GM12875 (cell line): ENCODE data around the gene TRIP6.
"Not testable (repeated sequence)": the region's sequence is repeated elsewhere in the genome, so short reads cannot be mapped to it uniquely, and the experiment has no call there.

Source experiments
- H3K4me3 ChIP-seq: one replicate; pipeline ENCODE4 v1.5.1; 2011; ENCODE audit warnings: low read depth, low read length, control low read depth
- TF ChIP-seq, protein P1 (sequence below): IDR thresholded peaks from 2 replicates; pipeline ENCODE4 v1.5.1; 2011; ENCODE audit warnings: low read depth, mild to moderate bottlenecking, control low read depth, inconsistent platforms, low read length, moderate library complexity, borderline replicate concordance; ENCODE audit not compliant: insufficient read depth

Gene TRIP6

DNA sequence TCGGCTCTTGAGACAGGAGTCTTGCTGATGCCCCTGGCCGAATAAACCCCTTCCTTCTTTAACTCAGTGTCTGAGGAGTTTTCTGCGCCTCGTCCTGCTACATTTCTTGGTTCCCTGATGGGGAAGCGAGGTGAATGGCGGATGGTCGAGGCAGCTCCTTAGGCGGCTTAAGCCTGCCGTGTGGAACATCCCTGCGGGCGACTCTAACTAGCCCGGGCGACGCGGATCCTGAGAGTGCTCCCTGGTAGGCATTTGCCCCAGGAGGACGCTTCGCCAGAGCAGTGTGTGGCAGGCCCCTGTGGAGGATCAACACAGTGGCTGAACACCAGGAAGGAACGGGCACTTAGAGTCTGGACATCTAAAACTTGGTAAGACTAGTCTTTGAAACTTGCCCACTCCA, 27.8 kb upstream of the TRIP6 start:
- H3K4me3 ChIP-seq = no peak overlapping the region
- TF ChIP-seq, protein P1, sequence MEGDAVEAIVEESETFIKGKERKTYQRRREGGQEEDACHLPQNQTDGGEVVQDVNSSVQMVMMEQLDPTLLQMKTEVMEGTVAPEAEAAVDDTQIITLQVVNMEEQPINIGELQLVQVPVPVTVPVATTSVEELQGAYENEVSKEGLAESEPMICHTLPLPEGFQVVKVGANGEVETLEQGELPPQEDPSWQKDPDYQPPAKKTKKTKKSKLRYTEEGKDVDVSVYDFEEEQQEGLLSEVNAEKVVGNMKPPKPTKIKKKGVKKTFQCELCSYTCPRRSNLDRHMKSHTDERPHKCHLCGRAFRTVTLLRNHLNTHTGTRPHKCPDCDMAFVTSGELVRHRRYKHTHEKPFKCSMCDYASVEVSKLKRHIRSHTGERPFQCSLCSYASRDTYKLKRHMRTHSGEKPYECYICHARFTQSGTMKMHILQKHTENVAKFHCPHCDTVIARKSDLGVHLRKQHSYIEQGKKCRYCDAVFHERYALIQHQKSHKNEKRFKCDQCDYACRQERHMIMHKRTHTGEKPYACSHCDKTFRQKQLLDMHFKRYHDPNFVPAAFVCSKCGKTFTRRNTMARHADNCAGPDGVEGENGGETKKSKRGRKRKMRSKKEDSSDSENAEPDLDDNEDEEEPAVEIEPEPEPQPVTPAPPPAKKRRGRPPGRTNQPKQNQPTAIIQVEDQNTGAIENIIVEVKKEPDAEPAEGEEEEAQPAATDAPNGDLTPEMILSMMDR = no peak

DNA sequence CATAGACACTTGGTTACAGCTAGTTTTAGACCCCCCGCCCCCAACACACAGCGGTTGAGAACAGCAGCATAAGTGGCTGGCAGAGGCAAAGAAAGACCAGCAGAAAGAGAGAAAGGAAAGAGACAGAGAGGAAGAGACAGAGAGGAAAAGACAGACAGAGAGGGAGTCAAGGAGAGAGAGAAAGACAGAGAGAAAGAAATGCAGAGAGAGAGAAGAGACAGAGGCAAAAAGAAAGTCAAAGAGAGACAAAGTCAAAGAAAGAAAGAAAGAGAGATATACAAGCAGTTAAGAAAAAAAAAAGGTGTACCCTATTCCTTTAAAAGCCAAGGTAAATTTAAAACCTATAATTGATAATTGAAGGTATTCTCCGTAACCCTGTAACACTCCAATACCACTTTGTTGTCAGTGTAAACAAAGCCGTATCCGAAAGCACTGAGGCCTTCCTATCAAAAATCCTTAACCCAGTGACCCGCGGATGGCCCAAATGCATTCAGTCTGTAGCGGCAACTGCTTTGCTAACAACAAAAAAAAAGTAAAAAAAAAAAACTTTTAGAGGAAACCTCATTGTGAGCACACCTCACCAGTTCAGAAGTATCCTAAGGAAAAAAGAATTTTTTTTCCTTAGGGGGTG, 26.6 kb upstream of the TRIP6 start:
- TF ChIP-seq, protein P1 = no peak
- H3K4me3 ChIP-seq = no peak overlapping the region

DNA sequence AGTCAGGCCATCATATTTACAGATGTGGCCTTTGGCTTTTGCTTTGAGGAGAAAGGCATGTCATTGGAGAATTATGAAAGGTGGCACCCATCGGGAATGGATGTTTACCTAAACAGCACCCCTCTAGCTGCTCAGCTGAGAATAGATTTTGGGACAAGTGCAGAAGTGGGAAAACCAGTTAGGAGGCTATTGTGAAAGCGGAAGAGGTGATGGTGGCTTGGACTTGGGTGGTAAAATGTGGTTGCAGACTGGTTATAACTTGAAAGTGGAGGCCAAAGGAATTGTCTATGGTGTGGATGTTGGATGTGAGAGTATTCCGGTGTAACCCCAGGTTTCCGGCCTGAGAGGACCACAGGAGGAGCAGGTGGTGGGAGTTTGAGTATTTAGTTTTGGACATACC, 19.8 kb upstream of the TRIP6 start:
- no peak overlapping the region for H3K4me3 ChIP-seq
- TF ChIP-seq, protein P1 = no peak

DNA sequence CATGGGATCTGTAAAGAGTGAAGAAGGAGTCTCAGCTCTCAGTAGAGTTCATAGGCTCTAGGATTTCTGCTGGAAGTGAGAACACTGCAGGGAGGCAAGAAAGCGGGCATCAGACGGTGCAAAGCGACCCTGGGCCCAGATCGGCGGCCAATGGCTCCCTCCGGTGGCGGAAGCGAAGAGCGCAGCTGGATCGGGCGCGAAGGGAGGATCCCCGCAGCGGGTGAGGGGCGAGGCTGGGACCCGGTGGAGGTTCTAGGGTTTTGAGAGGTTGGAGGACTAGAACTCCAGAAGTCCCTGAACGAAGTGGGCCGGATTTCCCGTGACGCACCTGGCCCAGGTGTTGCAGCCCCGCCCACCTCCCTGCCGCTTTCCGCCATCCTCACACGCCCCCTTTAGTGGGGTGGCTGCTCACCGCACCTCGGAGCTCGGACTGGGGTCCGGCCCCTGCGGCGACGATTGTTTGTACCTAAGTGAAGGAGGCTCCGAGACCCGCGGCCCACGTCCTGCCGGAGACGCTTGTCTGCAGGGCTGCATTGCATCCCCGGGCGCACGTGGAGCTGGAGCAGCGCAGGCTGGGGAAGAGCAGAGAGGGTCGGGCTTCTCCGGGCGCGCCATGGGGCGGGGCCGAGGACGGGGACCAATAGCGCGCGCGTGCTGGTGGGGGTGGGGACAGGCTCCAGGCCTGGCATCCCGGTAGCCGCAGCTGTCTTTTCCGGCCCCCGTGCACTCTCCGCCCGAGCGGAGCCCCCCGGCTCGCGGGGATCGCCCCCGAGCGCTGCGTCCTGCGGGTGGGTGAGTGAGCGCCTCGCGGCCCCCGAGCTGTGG, 14.9 kb upstream of the TRIP6 start, which contains the start of gene SLC12A9:
Gene SLC12A9, plus strand, starts transcription at position 666 of the 825 bp plus-strand sequence. CDS start 1,485 bp downstream, outside the sequence.
- TF ChIP-seq, protein P1 = peak; percentile 89
- H3K4me3 ChIP-seq = peak within 1 kb of the TSS; percentile 82

DNA sequence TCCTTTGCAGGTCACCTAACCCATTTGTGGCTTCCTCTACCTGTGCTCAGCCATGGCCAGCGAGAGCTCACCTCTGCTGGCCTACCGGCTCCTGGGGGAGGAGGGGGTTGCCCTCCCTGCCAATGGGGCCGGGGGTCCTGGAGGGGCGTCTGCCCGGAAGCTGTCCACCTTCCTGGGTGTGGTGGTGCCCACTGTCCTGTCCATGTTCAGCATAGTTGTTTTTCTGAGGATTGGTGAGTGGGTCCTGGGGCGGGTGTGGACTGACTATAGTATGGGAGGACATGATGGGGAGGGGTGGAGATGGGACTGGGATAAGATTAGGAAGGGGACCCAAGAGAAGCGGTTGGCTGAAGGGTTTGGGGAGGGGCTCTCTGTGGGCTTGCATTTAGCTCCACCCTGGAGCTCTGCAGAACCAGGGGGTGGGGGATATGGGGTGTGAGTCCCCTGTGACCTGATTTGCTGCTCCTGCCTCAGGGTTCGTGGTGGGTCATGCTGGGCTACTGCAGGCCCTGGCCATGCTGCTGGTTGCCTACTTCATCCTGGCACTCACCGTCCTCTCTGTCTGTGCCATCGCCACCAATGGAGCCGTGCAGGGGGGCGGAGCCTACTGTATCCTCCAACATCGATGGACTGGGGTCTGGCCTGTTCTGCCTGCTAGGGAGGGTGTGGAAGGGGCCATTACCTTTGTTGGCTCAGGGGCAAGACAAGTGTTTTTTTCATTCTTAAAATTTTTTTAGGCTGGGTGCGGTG, 12.9 kb upstream of the TRIP6 start:
- no peak overlapping the region for H3K4me3 ChIP-seq
- TF ChIP-seq, protein P1 = no peak

DNA sequence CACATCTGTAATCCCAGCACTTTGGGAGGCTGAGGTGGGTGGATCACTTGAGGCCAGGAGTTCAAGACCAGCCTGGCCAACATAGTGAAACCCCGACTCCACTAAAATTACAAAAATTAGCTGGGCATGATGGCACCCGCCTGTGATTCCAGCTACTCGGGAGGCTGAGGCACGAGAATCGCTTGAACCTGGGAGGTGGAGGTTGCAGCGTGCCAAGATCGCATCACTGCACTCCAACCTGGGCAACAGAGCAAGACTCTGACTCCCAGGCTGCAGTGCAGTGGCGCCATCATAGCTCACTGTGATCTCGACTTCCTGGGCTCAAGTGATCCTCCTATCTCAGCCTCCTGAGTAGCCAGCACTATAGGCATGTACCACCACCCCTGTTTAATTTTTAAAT, 12.3 kb upstream of the TRIP6 start:
- H3K4me3 ChIP-seq = not testable (repeated sequence)

DNA sequence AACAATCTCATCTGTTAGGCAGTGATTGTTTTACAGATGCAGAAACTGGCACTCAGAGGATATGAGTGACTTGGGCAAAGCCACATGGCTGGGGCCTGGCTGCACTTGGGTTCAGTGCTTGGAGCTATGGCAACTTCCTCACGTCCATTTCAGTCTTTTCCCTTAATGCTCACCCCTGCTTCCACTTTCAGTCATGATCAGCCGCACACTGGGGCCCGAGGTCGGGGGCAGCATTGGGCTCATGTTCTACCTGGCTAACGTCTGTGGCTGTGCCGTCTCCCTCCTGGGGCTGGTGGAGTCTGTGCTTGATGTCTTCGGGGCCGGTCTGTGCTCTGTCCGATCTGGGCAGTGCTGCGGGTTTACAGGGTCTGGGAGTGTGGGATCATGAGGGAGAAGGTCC, 11.7 kb upstream of the TRIP6 start:
- TF ChIP-seq, protein P1 = no peak
- H3K4me3 ChIP-seq = no peak overlapping the region
